Measurements from ENCODE around the gene RAPGEF2. TPM values are rescaled to one million over a fixed set of nuclear protein-coding genes. Genes with fewer than 3 reads are reported as not detected.

The RAPGEF2 gene
- total RNA-seq, 3 donors from 2014 or later, result 47.0 to 84.0 (median 51.5) TPM

GRCh38 chr4:159209249-159209648 is 106.4 kb downstream of the RAPGEF2 start:
- H3K9me3 ChIP-seq, result no peaks in the 10 kb centered on the region
- H3K36me3 ChIP-seq, result no peaks in the 10 kb centered on the region
- intact Hi-C loops (cut with DNase I; ENCODE audit: low total_unique reads), result no loop called here
- no peaks in the 10 kb centered on the region for H3K4me1 ChIP-seq
- no peaks in the 10 kb centered on the region for H3K27me3 ChIP-seq
- no peak overlapping the region for H3K27ac ChIP-seq
- no peak for DNase-seq (ENCODE audit: low spot score in 2 of 2)
- H3K4me3 ChIP-seq, result no peak overlapping the region
- no peak for TF ChIP-seq POLR2AphosphoS5 (IDR thresholded peaks at IDR 0.05)
- no peak for TF ChIP-seq CTCF (IDR thresholded peaks at IDR 0.05)
- TF ChIP-seq POLR2A (IDR thresholded peaks at IDR 0.05), result no peak

- H3K36me3 ChIP-seq, result no peaks in the 10 kb centered on the region
- DNase-seq (ENCODE audit: low spot score in 2 of 2), result no peak
Observed at GRCh38 chr4:159210975-159211374, 108.1 kb downstream of the RAPGEF2 start.

GRCh38 chr4:159212675-159213293 is 109.9 kb downstream of the RAPGEF2 start:
- DNase-seq (ENCODE audit: low spot score in 2 of 2), result no peak
- TF ChIP-seq POLR2AphosphoS5 (IDR thresholded peaks at IDR 0.05), result no peak
- no peak for TF ChIP-seq POLR2A (IDR thresholded peaks at IDR 0.05)
- no peak for TF ChIP-seq CTCF (IDR thresholded peaks at IDR 0.05)
- intact Hi-C loops (cut with DNase I; ENCODE audit: low total_unique reads), result no loop called here
- H3K27me3 ChIP-seq, result no peaks in the 10 kb centered on the region
- no peaks in the 10 kb centered on the region for H3K36me3 ChIP-seq
- H3K4me3 ChIP-seq, result no peak overlapping the region
- H3K9me3 ChIP-seq, result no peaks in the 10 kb centered on the region
- H3K27ac ChIP-seq, result no peak overlapping the region
- H3K4me1 ChIP-seq, result no peaks in the 10 kb centered on the region

More at GRCh38 chr4:159210975-159211374, 108.1 kb downstream of the RAPGEF2 start:
- no peak overlapping the region for H3K27ac ChIP-seq
- no peaks in the 10 kb centered on the region for H3K4me1 ChIP-seq
- H3K27me3 ChIP-seq, result no peaks in the 10 kb centered on the region
- TF ChIP-seq POLR2A (IDR thresholded peaks at IDR 0.05) (no peak), CTCF (IDR thresholded peaks at IDR 0.05) (no peak), POLR2AphosphoS5 (IDR thresholded peaks at IDR 0.05) (no peak)
- intact Hi-C loops (cut with DNase I; ENCODE audit: low total_unique reads), result no loop called here
- H3K4me3 ChIP-seq, result no peak overlapping the region
- no peaks in the 10 kb centered on the region for H3K9me3 ChIP-seq

GRCh38 chr4:159216834-159217233 is 114.0 kb downstream of the RAPGEF2 start:
- H3K27me3 ChIP-seq, result no peaks in the 10 kb centered on the region
- H3K4me3 ChIP-seq, result no peak overlapping the region
- H3K27ac ChIP-seq, result no peak overlapping the region
- H3K4me1 ChIP-seq, result no peaks in the 10 kb centered on the region
- TF ChIP-seq CTCF (IDR thresholded peaks at IDR 0.05) (no peak), POLR2AphosphoS5 (IDR thresholded peaks at IDR 0.05) (no peak), POLR2A (IDR thresholded peaks at IDR 0.05) (no peak)
- intact Hi-C loops (cut with DNase I; ENCODE audit: low total_unique reads), result no loop called here
- no peaks in the 10 kb centered on the region for H3K36me3 ChIP-seq
- DNase-seq (ENCODE audit: low spot score in 2 of 2), result no peak
- no peaks in the 10 kb centered on the region for H3K9me3 ChIP-seq

- intact Hi-C loops (cut with DNase I; ENCODE audit: low total_unique reads), result no loop called here
- Histone ChIP-seq H3K27ac (no peak overlapping the region), H3K4me3 (no peak overlapping the region), H3K4me1 (no peaks in the 10 kb centered on the region), H3K9me3 (no peaks in the 10 kb centered on the region), H3K27me3 (no peaks in the 10 kb centered on the region), H3K36me3 (no peaks in the 10 kb centered on the region)
- no peak for DNase-seq (ENCODE audit: low spot score in 2 of 2)
- TF ChIP-seq POLR2AphosphoS5 (IDR thresholded peaks at IDR 0.05) (no peak), CTCF (IDR thresholded peaks at IDR 0.05) (no peak), POLR2A (IDR thresholded peaks at IDR 0.05) (no peak)
Observed at GRCh38 chr4:159219862-159220261, 117.0 kb downstream of the RAPGEF2 start.

All from breast epithelium (tissue), 4 donors.